Frontal cortex (tissue), 1 donor: ENCODE results near the gene TIGAR. TPM values are rescaled to one million over a fixed set of nuclear protein-coding genes. Genes with fewer than 3 reads are reported as not detected.

Source experiments
- total RNA-seq: library from RNA; depleted of rRNA; stranded (reverse); fragments of >200 nt; gene quantifications from one replicate; pipeline ENCODE4 v1.2.3, GENCODE V29; 2014

The TIGAR gene
- total RNA-seq, 1 donor from 2014 or later: 4.1 TPM

Other genes with a start within 250 kb of the TIGAR start
- 161 TPM for gene CCND2, start 47.5 kb upstream of the TIGAR start, total RNA-seq
- gene FGF23, start 58.5 kb downstream of the TIGAR start, total RNA-seq: not detected
- gene FGF6, start 124.6 kb downstream of the TIGAR start, total RNA-seq: not detected
- 3.7 TPM for gene RAD51AP1, start 217.7 kb downstream of the TIGAR start, total RNA-seq
- 17.9 TPM for gene DYRK4, start 241.0 kb downstream of the TIGAR start, total RNA-seq